Neural cell (in vitro differentiated cells): Measurements from ENCODE around the gene PGBD5. TPM values are rescaled to one million over a fixed set of nuclear protein-coding genes. Genes with fewer than 3 reads are reported as not detected.

Experiments
- H2AFZ ChIP-seq: fragments of 200-600, 300-800 bp; sonication (generic), shearing (Covaris generic); 2 replicates; pipeline ENCODE4 v1.6.0; 2014; ENCODE audit warnings: low read depth, mild to moderate bottlenecking, antibody characterized with exemption, low read length, moderate library complexity
- H3F3A ChIP-seq: fragments of 200-600 bp; shearing (Covaris generic); 2 replicates; pipeline ENCODE4 v1.6.1; 2016; ENCODE audit warnings: mild to moderate bottlenecking, moderate library complexity, mixed read lengths, antibody characterized with exemption, low read length; ENCODE audit not compliant: insufficient read depth, poor library complexity, severe bottlenecking
- H3K27ac ChIP-seq: fragments of 200-600, 300-800 bp; sonication (generic), shearing (Covaris generic); 2 replicates; pipeline ENCODE4 v1.5.1; 2014; ENCODE audit warnings: mild to moderate bottlenecking, low read length, moderate library complexity
- H3K27me3 ChIP-seq: fragments of 300-800, 200-600 bp; sonication (generic), shearing (Covaris generic); 2 replicates; pipeline ENCODE4 v1.6.0; 2014; ENCODE audit warnings: mild to moderate bottlenecking, low read depth, low read length, moderate library complexity; ENCODE audit not compliant: insufficient read depth
- H3K36me3 ChIP-seq: fragments of 300-800, 200-600 bp; sonication (generic), shearing (Covaris generic); 2 replicates; pipeline ENCODE4 v1.5.1; 2014; ENCODE audit warnings: mild to moderate bottlenecking, antibody characterized with exemption, low read length, moderate library complexity; ENCODE audit not compliant: insufficient read depth
- H3K4me2 ChIP-seq: fragments of 300-800, 200-600 bp; sonication (generic), shearing (Covaris generic); 2 replicates; pipeline ENCODE4 v1.6.0; 2014; ENCODE audit warnings: mild to moderate bottlenecking, low read length
- H3K4me3 ChIP-seq: fragments of 300-800, 200-600 bp; sonication (generic), shearing (Covaris generic); 2 replicates; pipeline ENCODE4 v1.5.1; 2014; ENCODE audit warnings: mild to moderate bottlenecking, low read length, moderate library complexity
- H3K79me2 ChIP-seq: fragments of 200-600 bp; shearing (Covaris generic); replicated peaks from 2 replicates; pipeline ENCODE4 v1.6.0; 2014; ENCODE audit warnings: mild to moderate bottlenecking, low read length, moderate library complexity; ENCODE audit not compliant: insufficient read depth
- H3K9ac ChIP-seq: fragments of 300-800, 200-600 bp; sonication (generic), shearing (Covaris generic); 2 replicates; pipeline ENCODE4 v1.6.1; 2016; ENCODE audit warnings: mild to moderate bottlenecking, low read length, mixed read lengths
- H3K9me2 ChIP-seq: fragments of 200-600 bp; shearing (Covaris generic); 2 replicates; pipeline ENCODE4 v1.6.1; 2016; ENCODE audit warnings: mild to moderate bottlenecking, low read length, mixed read lengths; ENCODE audit not compliant: insufficient read depth
- H3K9me3 ChIP-seq: fragments of 200-600, 300-800 bp; sonication (generic), shearing (Covaris generic); 2 replicates; pipeline ENCODE4 v1.6.1; 2016; ENCODE audit warnings: mild to moderate bottlenecking, mixed run types, low read length, moderate library complexity, mixed read lengths
- H4K20me1 ChIP-seq: fragments of 200-600 bp; shearing (Covaris generic); 2 replicates; pipeline ENCODE4 v1.6.1; 2016; ENCODE audit warnings: mild to moderate bottlenecking, mixed run types; ENCODE audit not compliant: insufficient read depth
- EP300 ChIP-seq: fragments of 450-650 bp; conservative IDR thresholded peaks from 2 replicates; pipeline ENCODE4 v1.6.1; 2014; ENCODE audit warnings: antibody characterized with exemption, mild to moderate bottlenecking, moderate library complexity; ENCODE audit not compliant: poor library complexity, severe bottlenecking
- EZH2 ChIP-seq: fragments of 200-600, 300-800 bp; shearing (Covaris generic), sonication (generic); IDR thresholded peaks from 2 replicates; pipeline ENCODE4 v1.6.1; 2014; ENCODE audit warnings: antibody characterized with exemption, low read length, borderline replicate concordance, mild to moderate bottlenecking; ENCODE audit not compliant: insufficient read depth, poor library complexity, severe bottlenecking
- MXI1 ChIP-seq: fragments of 450-650 bp; conservative IDR thresholded peaks from 2 replicates; pipeline ENCODE4 v1.6.1; 2014; ENCODE audit warnings: antibody characterized with exemption, mild to moderate bottlenecking; ENCODE audit not compliant: poor library complexity, severe bottlenecking
- POLR2AphosphoS5 ChIP-seq: IDR thresholded peaks from 2 replicates; pipeline ENCODE4 v1.6.1; 2012
- RAD21 ChIP-seq: fragments of 450-650 bp; conservative IDR thresholded peaks from 2 replicates; pipeline ENCODE4 v1.6.1; 2014; ENCODE audit warnings: antibody characterized with exemption, mild to moderate bottlenecking, moderate library complexity
- SMC3 ChIP-seq: fragments of 450-650 bp; conservative IDR thresholded peaks from 2 replicates; pipeline ENCODE4 v1.6.1; 2014; ENCODE audit warnings: antibody characterized with exemption, mild to moderate bottlenecking, moderate library complexity; ENCODE audit not compliant: poor library complexity
- TAF1 ChIP-seq: IDR thresholded peaks from 2 replicates; pipeline ENCODE4 v1.6.1; 2012; ENCODE audit warnings: low read depth
- polyA plus RNA-seq: library from polyadenylated mRNA; depleted of rRNA; stranded (reverse); fragments of >200 nt; gene quantifications from 2 replicates; pipeline ENCODE4 v1.2.3, GENCODE V29; 2014
- TF ChIP-seq, protein P1 (sequence below): IDR thresholded peaks from 2 replicates; pipeline ENCODE4 v1.6.1; 2012; ENCODE audit warnings: borderline replicate concordance
- TF ChIP-seq, protein P2 (sequence below): fragments of 450-650 bp; IDR thresholded peaks from 2 replicates; pipeline ENCODE4 v1.5.1; 2014; ENCODE audit warnings: antibody characterized with exemption, mild to moderate bottlenecking, moderate library complexity; ENCODE audit not compliant: poor library complexity, severe bottlenecking

The PGBD5 gene
- polyA plus RNA-seq, 1 donor from 2014 or later, result 16.3 TPM

DNA sequence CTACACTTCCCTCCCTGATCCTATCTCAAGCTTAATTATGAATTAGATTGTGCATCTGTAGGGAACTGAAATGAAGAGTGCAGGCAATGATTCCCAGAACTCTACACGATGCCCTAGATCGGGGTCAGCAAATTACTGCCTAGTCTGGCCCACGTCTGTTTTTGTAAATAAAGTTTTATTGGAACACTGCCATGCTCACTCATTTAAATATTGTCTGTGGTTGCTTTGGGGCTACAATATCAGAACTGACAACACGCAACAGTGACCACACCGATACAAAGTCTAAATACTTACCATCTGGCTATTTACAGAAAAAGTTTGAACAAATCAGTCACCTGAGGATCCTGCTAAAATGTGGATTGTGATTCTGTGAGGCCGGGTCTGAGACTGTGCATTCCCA is 74.1 kb downstream of the PGBD5 start:
- H3K4me2 ChIP-seq, result no peak overlapping the region
- no peaks in the 10 kb centered on the region for H3K9me3 ChIP-seq
- H3K9ac ChIP-seq, result no peak overlapping the region
- H4K20me1 ChIP-seq, result no peaks in the 10 kb centered on the region
- no peak overlapping the region for H3K27ac ChIP-seq
- no peaks in the 10 kb centered on the region for H3K79me2 ChIP-seq
- no peaks in the 10 kb centered on the region for H3K27me3 ChIP-seq
- no peaks in the 10 kb centered on the region for H3F3A ChIP-seq
- TF ChIP-seq POLR2AphosphoS5, result no peak
- TF ChIP-seq, protein P1, sequence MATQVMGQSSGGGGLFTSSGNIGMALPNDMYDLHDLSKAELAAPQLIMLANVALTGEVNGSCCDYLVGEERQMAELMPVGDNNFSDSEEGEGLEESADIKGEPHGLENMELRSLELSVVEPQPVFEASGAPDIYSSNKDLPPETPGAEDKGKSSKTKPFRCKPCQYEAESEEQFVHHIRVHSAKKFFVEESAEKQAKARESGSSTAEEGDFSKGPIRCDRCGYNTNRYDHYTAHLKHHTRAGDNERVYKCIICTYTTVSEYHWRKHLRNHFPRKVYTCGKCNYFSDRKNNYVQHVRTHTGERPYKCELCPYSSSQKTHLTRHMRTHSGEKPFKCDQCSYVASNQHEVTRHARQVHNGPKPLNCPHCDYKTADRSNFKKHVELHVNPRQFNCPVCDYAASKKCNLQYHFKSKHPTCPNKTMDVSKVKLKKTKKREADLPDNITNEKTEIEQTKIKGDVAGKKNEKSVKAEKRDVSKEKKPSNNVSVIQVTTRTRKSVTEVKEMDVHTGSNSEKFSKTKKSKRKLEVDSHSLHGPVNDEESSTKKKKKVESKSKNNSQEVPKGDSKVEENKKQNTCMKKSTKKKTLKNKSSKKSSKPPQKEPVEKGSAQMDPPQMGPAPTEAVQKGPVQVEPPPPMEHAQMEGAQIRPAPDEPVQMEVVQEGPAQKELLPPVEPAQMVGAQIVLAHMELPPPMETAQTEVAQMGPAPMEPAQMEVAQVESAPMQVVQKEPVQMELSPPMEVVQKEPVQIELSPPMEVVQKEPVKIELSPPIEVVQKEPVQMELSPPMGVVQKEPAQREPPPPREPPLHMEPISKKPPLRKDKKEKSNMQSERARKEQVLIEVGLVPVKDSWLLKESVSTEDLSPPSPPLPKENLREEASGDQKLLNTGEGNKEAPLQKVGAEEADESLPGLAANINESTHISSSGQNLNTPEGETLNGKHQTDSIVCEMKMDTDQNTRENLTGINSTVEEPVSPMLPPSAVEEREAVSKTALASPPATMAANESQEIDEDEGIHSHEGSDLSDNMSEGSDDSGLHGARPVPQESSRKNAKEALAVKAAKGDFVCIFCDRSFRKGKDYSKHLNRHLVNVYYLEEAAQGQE, result no peak
- TF ChIP-seq MXI1, result no peak
- no peak for TF ChIP-seq TAF1
- no peak for TF ChIP-seq EZH2
- no peak for TF ChIP-seq EP300
- TF ChIP-seq SMC3, result no peak
- TF ChIP-seq, protein P2, sequence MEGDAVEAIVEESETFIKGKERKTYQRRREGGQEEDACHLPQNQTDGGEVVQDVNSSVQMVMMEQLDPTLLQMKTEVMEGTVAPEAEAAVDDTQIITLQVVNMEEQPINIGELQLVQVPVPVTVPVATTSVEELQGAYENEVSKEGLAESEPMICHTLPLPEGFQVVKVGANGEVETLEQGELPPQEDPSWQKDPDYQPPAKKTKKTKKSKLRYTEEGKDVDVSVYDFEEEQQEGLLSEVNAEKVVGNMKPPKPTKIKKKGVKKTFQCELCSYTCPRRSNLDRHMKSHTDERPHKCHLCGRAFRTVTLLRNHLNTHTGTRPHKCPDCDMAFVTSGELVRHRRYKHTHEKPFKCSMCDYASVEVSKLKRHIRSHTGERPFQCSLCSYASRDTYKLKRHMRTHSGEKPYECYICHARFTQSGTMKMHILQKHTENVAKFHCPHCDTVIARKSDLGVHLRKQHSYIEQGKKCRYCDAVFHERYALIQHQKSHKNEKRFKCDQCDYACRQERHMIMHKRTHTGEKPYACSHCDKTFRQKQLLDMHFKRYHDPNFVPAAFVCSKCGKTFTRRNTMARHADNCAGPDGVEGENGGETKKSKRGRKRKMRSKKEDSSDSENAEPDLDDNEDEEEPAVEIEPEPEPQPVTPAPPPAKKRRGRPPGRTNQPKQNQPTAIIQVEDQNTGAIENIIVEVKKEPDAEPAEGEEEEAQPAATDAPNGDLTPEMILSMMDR, result no peak
- no peak for TF ChIP-seq RAD21
- H3K4me3 ChIP-seq, result no peak overlapping the region
- H3K9me2 ChIP-seq, result no peaks in the 10 kb centered on the region
- H2AFZ ChIP-seq, result no peak overlapping the region
- no peaks in the 10 kb centered on the region for H3K36me3 ChIP-seq

DNA sequence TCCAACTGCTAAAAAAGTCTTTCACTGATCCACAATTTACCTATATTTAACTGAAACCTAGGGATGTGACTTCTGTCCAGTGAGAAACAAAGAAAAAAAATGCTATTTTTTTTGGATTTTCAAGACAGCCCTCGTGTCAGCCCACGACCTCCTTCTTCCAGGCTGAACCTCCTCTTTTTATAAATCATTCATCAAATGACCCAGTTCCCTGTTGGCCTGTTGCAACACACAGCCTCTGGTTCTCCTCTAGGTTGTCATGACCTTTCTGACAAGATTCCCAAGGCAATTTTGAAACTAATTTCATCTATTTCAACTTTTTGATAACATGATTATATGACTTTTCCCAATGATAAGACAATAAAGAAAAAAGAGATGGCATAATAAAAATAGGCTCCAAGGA is 74.6 kb downstream of the PGBD5 start:
- Histone ChIP-seq H3F3A (no peaks in the 10 kb centered on the region), H4K20me1 (no peaks in the 10 kb centered on the region), H3K9me3 (no peaks in the 10 kb centered on the region), H3K36me3 (no peaks in the 10 kb centered on the region), H3K4me3 (no peak overlapping the region), H3K9ac (no peak overlapping the region), H2AFZ (no peak overlapping the region), H3K4me2 (no peak overlapping the region), H3K27ac (no peak overlapping the region), H3K9me2 (no peaks in the 10 kb centered on the region), H3K79me2 (no peaks in the 10 kb centered on the region), H3K27me3 (no peaks in the 10 kb centered on the region)
- TF ChIP-seq MXI1 (no peak), TAF1 (no peak), POLR2AphosphoS5 (no peak), SMC3 (no peak), EP300 (no peak), EZH2 (no peak), RAD21 (no peak)
- TF ChIP-seq, protein P1, result no peak
- TF ChIP-seq, protein P2, result no peak
